HL-60 (cell line): ENCODE measurements around the gene TMEM240.

Experiments
- GABPA ChIP-seq: IDR thresholded peaks from 2 replicates; pipeline ENCODE4 v1.6.1; 2012; ENCODE audit warnings: low read depth
- POLR2AphosphoS5 ChIP-seq: IDR thresholded peaks from 2 replicates; pipeline ENCODE4 v1.6.1; 2012; ENCODE audit warnings: low read depth
- SPI1 ChIP-seq: IDR thresholded peaks from 2 replicates; pipeline ENCODE4 v1.6.1; 2012; ENCODE audit warnings: low read depth, mild to moderate bottlenecking, borderline replicate concordance
- TF ChIP-seq, protein P1 (sequence below): IDR thresholded peaks from one replicate; pipeline ENCODE4 v1.5.1; 2011; ENCODE audit warnings: low read length, control low read depth, inconsistent platforms; ENCODE audit not compliant: insufficient read depth
- TF ChIP-seq, protein P2 (sequence below): IDR thresholded peaks from 2 replicates; pipeline ENCODE4 v1.6.1; 2012; ENCODE audit warnings: low read depth; ENCODE audit not compliant: insufficient replicate concordance

DNA sequence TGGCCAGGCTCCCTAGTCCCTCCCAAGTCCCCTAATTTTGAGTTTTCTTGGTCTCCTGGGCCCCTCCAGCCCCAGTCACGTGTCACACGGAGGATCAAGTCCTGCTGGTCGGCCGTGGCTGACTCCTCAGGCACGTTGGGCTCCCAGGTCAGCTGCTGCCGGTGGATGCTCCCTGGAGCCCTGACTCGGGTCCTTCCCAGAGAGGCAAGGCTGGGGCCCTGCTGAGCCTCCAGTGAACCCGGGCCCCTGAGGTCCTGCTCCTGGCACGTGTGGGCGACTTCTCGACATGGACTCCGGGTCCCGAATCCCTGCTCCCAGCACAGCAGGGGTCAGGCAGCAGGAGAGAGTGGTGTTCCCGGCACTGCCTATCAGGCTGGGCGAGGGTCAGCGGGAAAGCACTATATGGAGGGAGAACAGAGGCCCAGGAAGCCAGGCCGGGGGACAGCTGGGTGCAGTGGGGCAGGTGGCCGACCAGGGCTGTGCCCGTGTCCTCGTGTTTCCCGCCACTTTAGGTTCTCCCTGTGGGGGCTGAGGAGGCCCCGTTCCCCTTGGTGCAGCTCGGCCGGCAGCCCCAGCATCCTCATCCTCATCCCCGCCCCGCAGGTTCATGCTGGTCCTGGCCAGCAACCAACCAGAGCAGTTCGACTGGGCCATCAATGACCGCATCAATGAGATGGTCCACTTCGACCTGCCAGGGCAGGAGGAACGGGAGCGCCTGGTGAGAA lies 13.2 kb downstream of the TMEM240 start:
- no peak for TF ChIP-seq POLR2AphosphoS5
- TF ChIP-seq, protein P1, sequence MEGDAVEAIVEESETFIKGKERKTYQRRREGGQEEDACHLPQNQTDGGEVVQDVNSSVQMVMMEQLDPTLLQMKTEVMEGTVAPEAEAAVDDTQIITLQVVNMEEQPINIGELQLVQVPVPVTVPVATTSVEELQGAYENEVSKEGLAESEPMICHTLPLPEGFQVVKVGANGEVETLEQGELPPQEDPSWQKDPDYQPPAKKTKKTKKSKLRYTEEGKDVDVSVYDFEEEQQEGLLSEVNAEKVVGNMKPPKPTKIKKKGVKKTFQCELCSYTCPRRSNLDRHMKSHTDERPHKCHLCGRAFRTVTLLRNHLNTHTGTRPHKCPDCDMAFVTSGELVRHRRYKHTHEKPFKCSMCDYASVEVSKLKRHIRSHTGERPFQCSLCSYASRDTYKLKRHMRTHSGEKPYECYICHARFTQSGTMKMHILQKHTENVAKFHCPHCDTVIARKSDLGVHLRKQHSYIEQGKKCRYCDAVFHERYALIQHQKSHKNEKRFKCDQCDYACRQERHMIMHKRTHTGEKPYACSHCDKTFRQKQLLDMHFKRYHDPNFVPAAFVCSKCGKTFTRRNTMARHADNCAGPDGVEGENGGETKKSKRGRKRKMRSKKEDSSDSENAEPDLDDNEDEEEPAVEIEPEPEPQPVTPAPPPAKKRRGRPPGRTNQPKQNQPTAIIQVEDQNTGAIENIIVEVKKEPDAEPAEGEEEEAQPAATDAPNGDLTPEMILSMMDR, result no peak
- TF ChIP-seq, protein P2, sequence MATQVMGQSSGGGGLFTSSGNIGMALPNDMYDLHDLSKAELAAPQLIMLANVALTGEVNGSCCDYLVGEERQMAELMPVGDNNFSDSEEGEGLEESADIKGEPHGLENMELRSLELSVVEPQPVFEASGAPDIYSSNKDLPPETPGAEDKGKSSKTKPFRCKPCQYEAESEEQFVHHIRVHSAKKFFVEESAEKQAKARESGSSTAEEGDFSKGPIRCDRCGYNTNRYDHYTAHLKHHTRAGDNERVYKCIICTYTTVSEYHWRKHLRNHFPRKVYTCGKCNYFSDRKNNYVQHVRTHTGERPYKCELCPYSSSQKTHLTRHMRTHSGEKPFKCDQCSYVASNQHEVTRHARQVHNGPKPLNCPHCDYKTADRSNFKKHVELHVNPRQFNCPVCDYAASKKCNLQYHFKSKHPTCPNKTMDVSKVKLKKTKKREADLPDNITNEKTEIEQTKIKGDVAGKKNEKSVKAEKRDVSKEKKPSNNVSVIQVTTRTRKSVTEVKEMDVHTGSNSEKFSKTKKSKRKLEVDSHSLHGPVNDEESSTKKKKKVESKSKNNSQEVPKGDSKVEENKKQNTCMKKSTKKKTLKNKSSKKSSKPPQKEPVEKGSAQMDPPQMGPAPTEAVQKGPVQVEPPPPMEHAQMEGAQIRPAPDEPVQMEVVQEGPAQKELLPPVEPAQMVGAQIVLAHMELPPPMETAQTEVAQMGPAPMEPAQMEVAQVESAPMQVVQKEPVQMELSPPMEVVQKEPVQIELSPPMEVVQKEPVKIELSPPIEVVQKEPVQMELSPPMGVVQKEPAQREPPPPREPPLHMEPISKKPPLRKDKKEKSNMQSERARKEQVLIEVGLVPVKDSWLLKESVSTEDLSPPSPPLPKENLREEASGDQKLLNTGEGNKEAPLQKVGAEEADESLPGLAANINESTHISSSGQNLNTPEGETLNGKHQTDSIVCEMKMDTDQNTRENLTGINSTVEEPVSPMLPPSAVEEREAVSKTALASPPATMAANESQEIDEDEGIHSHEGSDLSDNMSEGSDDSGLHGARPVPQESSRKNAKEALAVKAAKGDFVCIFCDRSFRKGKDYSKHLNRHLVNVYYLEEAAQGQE, result no peak
- no peak for TF ChIP-seq GABPA
- no peak for TF ChIP-seq SPI1
